SU-DHL-6 (cell line): ENCODE results near the gene PTMS.

Source experiments
- CTCF ChIP-seq: fragments of 200-600 bp; sonication (generic); IDR thresholded peaks from one replicate; pipeline ENCODE4 v1.5.1; 2017; ENCODE audit warnings: antibody characterized with exemption, mild to moderate bottlenecking, low read length, moderate library complexity; ENCODE audit not compliant: insufficient read depth, poor library complexity, severe bottlenecking
- EZH2phosphoT487 ChIP-seq: fragments of 200-600 bp; sonication (generic), shearing (Covaris generic); conservative IDR thresholded peaks from 2 replicates; pipeline ENCODE4 v1.6.1; 2018; ENCODE audit warnings: mild to moderate bottlenecking, antibody characterized with exemption, low read length, moderate library complexity, mixed read lengths

DNA sequence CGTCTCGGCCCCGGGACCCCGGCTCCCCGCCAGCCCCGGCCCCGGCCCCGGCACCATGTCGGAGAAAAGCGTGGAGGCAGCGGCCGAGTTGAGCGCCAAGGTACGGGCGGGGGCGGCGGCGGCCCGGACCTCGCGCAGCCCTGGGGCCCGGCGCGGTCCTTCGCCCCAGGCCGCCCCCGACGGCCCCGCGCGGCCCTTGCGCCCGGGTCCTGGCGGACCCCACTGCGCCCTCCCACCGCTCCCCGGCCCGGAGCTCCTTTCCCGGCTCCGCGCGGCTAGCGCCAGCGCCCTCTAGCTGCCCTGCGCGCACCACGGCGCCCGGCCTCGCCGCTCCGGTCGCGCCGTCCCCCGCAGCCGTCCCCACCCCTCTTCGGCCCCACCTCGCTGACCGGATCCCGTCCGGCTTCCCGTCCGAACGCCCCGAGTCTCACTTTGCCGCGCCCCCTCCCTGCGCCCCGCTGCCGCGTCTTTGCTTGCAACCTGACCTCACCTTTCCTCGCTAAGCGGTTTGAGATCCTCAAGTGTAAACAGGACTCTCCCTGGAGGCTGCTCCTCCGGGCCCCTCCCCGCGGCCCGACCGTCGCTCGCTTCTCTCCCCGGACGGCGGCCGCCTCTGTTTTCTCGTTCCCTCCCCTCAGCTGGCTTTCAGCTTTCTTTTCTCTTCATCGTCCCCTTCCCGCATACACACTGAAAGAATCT, 637 bp downstream of the PTMS start:
- peak; percentile 50 for TF ChIP-seq CTCF
- TF ChIP-seq EZH2phosphoT487: peak; percentile 94; the same call in 1 of the 2 replicates
